Endometrium (tissue), 2 donors: ENCODE data around the gene SLITRK1.

Experiments
- FAIRE-seq: peaks from 2 replicates; lab custom pipeline; 2012; peaks lifted over from hg19 to GRCh38; lab: Jason Lieb, UNC
- donor health status: control.
- donor health status: control.

The SLITRK1 gene

DNA sequence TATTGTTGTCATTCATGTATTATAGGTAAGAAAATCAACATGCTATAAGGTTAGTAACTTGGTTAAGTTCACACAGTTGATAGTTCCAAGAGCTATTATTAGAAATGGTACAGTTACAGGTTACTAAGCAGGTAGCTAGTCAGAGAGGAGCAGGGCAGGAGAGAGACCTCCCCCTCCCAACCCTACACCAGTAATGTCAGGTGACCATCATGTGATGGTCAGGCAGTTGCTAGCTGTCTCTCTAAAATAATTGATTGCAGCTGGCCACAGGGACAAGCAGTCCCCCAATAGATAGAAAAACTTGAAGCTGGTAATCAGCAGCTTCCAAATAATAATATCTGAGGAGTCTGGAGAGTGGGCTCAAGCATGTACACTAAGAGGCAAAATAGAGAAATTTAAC lies 14.6 kb downstream of the SLITRK1 start:
- no peak for FAIRE-seq

DNA sequence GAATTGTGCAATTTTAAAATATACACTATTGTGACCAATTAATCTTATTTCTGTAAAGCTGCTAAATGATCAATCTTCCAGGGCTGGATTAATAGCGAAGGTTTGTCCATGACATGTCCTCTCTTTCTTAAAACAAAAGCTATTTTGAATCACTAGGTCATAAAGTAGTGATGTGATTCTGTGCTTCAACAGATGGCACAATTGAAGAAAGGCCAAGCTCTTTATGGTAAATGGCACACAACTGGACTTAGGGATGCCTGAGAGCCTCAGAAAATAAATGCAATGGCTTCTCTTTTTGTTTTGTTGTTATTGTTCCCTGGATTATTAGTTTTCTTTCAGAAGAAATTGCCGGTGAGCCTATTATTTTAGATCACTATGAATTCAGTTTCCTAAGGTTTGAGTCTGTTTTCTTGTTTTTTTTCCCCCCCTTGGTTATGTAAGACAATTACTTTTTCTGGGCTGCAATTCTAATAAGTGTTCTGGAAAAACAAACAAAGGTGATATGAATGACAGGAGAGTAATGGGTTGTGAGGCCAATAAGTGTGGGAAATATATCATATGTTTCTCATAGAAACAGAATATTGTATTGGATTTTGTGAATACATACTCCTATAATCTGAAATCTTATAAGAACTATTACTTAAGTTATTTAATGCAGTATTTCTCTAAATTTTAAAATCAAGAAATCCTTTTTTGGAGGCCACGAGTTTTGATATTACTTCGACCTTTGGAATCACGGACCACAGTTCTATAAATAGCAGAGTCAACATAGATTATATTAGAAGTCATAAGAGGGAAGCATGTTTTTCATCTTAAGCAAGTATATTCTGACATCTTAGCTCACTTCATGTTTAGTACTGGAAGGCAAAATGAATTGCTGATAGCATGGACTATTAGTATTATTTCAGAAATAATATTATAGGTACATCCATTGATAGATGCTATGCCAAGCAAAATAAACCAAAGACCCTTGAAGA lies 16.8 kb downstream of the SLITRK1 start:
- no peak for FAIRE-seq

DNA sequence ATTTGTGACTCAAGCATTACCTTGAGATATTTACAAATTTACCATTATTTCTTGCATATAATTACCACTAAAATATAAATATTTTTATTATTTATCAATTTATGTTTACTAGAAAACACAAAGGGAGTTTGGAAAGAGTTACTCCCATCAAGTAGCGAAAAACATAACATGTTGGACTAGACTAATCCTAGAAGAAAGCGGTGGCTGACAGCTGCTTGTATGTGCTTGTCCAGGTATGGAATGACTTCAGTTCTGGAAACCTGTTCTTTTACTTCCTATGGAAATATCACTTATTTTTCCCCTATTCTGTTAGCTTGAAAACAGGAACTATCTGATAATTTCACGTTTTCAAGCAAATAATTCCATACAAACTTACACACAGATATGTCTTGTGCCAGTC lies 28.5 kb downstream of the SLITRK1 start:
- FAIRE-seq, result no peak

DNA sequence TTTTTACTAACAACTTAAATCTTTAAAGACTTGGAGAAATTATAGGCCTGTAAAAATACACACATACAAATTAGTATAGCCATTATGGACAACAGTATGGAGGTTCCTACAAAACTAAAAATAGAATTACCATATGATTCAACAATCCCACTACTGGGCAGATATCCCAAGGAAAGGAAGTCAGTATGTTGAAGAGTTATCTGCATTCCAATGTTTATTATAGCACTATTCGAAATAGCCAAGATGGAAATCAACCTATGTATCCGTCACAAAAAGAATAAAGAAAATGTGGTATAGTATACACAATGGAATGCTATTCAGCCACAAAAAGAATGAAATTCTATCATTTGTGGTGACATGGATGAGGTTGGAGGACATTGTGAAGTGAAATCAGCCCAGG lies 37.2 kb downstream of the SLITRK1 start:
- FAIRE-seq, result no peak

DNA sequence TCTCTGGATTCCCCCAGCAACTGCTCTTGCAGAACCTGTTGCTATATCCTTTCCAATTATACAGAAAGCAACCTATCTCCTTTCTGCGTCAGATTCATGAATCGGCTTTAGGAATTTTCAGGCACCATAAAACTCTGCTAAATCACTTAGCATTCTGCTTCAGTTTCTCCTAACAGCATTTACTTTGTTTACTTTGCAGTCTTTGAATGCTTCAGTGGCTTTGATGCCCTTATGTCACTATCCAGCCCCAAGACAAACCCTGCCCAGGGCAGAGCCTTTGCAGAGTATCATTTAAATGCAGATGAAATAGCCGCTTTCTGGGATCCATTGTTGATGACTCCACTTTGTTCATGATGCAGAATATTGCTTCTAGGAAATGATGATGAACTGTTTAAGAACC lies 43.1 kb downstream of the SLITRK1 start:
- FAIRE-seq, result no peak

DNA sequence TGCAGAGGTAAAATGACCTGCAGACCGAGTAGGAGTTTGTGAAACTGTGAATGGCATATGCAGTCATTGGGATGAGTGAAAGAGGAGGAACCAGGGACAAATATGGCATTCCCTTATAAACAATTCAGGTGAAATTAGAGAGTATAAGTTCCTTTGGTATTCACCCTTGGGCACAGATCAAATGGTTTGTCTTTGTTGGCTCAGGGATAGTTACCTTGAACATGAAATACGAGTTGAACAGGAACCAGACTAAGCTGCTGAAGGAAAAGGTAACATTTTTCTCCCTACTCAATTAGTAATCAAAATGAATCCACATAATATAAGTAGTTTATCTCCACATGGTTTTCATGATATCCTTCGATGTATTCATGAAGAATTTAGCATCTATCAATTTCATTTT lies 50.5 kb downstream of the SLITRK1 start:
- FAIRE-seq, result no peak

DNA sequence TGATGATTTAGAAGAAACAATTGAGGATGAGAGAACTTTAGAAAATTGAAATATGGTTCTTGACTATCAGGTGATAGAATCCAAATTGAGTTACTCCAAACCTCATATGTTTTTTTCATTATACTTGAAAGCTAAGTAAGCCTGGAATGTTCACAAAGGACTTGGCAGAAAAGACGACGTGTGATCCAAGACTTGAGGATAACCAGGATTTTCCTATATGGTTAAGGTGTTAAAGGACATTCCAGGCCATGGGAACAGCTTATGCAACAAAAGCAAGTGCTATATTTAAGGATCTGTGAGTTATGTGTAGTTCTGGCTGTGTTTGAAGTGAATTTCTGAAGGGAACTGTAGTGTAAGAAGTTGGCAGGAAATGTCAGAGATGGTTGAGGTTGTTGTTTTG lies 52.5 kb downstream of the SLITRK1 start:
- FAIRE-seq, result no peak

DNA sequence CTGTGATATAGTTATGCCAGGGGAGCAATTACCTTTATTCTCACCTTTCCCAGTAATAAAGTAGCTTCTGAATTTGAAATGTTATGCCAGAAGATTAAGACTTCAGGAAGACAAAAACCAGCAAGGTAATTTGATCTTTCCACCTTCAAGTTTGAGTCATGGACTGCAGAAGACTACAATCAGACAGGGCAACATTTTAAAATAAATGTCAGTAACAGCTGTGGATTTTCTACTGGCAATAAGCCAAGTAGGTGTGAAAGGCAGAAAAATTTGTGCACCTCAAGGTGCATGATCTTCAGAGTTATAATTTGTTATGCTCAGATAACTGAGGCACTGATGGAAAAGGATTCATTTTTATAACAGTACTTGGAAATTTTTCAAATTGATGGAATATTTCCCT lies 54.9 kb downstream of the SLITRK1 start:
- FAIRE-seq, result no peak
